ENCODE data around the gene TCF4.

GRCh38 chr18:55400590-55401541, 187.1 kb downstream of the TCF4 start:
- TF ChIP-seq CTCF (conservative IDR thresholded peaks at IDR 0.05; ENCODE audit: low read depth in 2 of 2) (no peak), EZH2 (IDR thresholded peaks at IDR 0.05; ENCODE audit: low read depth, unreplicated experiment) (no peak), POLR2AphosphoS5 (IDR thresholded peaks at IDR 0.05; ENCODE audit: low read depth) (no peak), ZNF331 (CRISPR knock-in tag; IDR thresholded peaks at IDR 0.05; ENCODE audit: low read depth) (no peak)

All from GM23338 (cell line).